HepG2 (cell line): ENCODE measurements around the gene TCOF1. TPM values are rescaled to one million over a fixed set of nuclear protein-coding genes. Genes with fewer than 3 reads are reported as not detected.
A peak's percentile ranks its signal among the peaks of the same experiment; 100 is the strongest.

ENCODE experiments used
- CCAR2 ChIP-seq: fragments of 200-400 bp; formaldehyde crosslinking; optimal IDR thresholded peaks from 2 replicates; pipeline ENCODE3; 2018; ENCODE audit warnings: low read depth, mild to moderate bottlenecking, low read length, moderate library complexity
- HIVEP1 ChIP-seq: sonication (generic); formaldehyde crosslinking; IDR thresholded peaks from 2 replicates; pipeline ENCODE4 v1.4.0; 2020; ENCODE audit warnings: mild to moderate bottlenecking, missing genetic modification reagents
- KLF13 ChIP-seq: sonication (generic); formaldehyde crosslinking; IDR thresholded peaks from 2 replicates; pipeline ENCODE4 v1.4.0; 2020; ENCODE audit warnings: mild to moderate bottlenecking, missing genetic modification reagents
- MAF1 ChIP-seq: sonication (generic); formaldehyde crosslinking; IDR thresholded peaks from 2 replicates; pipeline ENCODE4 v1.5.0; 2020; ENCODE audit warnings: missing genetic modification reagents, borderline replicate concordance
- MTERF4 ChIP-seq: sonication (generic); formaldehyde crosslinking; IDR thresholded peaks from 2 replicates; pipeline ENCODE4 v1.8.0; 2023; ENCODE audit warnings: mild to moderate bottlenecking, missing genetic modification reagents
- NCOA5 ChIP-seq: sonication (generic); formaldehyde crosslinking; IDR thresholded peaks from 2 replicates; pipeline ENCODE4 v1.4.0; 2020; ENCODE audit warnings: missing genetic modification reagents
- PBX3 ChIP-seq: sonication (generic); formaldehyde crosslinking; IDR thresholded peaks from 2 replicates; pipeline ENCODE4 v1.8.1; 2023; ENCODE audit warnings: missing genetic modification reagents, inconsistent platforms, borderline replicate concordance
- POLR2A ChIP-seq, 2 experiments: IDR thresholded peaks; 2 replicates each; pipeline ENCODE4 v1.6.1; 2011; ENCODE audit warnings: low read depth in 2 of 2, low read length in 2 of 2, mild to moderate bottlenecking in 1 of 2, moderate library complexity in 1 of 2; ENCODE audit not compliant: insufficient read depth in 1 of 2
- RAD21 ChIP-seq: fragments of 450-650 bp; formaldehyde crosslinking; IDR thresholded peaks from 2 replicates; pipeline ENCODE4 v1.5.0; 2020; ENCODE audit warnings: mild to moderate bottlenecking
- SETDB1 ChIP-seq: sonication (generic); formaldehyde crosslinking; IDR thresholded peaks from 2 replicates; pipeline ENCODE4 v1.5.1; 2020; ENCODE audit warnings: missing genetic modification reagents, mild to moderate bottlenecking, borderline replicate concordance
- SIX4 ChIP-seq: sonication (generic); formaldehyde crosslinking; IDR thresholded peaks from 2 replicates; pipeline ENCODE4 v1.4.0; 2020; ENCODE audit warnings: missing genetic modification reagents
- THAP7 ChIP-seq: sonication (generic); formaldehyde crosslinking; IDR thresholded peaks from 2 replicates; pipeline ENCODE4 v1.8.1; 2023; ENCODE audit warnings: mild to moderate bottlenecking, missing genetic modification reagents
- ZBTB1 ChIP-seq: sonication (generic); formaldehyde crosslinking; IDR thresholded peaks from 2 replicates; pipeline ENCODE4 v1.4.0; 2020; ENCODE audit warnings: missing genetic modification reagents, borderline replicate concordance
- ZBTB2 ChIP-seq: sonication (generic); formaldehyde crosslinking; IDR thresholded peaks from 2 replicates; pipeline ENCODE4 v1.8.0; 2022; ENCODE audit warnings: low read depth, missing genetic modification reagents
- ZC3H4 ChIP-seq: sonication (generic); formaldehyde crosslinking; IDR thresholded peaks from 2 replicates; pipeline ENCODE4 v1.4.0; 2020; ENCODE audit warnings: missing genetic modification reagents, borderline replicate concordance
- ZFP37 ChIP-seq: sonication (generic); formaldehyde crosslinking; IDR thresholded peaks from 2 replicates; pipeline ENCODE4 v1.4.0; 2020; ENCODE audit warnings: missing genetic modification reagents, borderline replicate concordance
- ZNF160 ChIP-seq: sonication (generic); formaldehyde crosslinking; IDR thresholded peaks from 2 replicates; pipeline ENCODE4 v1.8.0; 2022; ENCODE audit warnings: mild to moderate bottlenecking, inconsistent platforms, missing genetic modification reagents
- ZNF280B ChIP-seq: sonication (generic); formaldehyde crosslinking; IDR thresholded peaks from 2 replicates; pipeline ENCODE4 v1.5.0; 2020; ENCODE audit warnings: missing genetic modification reagents, mild to moderate bottlenecking, borderline replicate concordance
- ZNF556 ChIP-seq: sonication (generic); formaldehyde crosslinking; IDR thresholded peaks from 2 replicates; pipeline ENCODE4 v1.4.0; 2020; ENCODE audit warnings: mild to moderate bottlenecking, missing genetic modification reagents, borderline replicate concordance
- ZNF704 ChIP-seq: sonication (generic); formaldehyde crosslinking; IDR thresholded peaks from 2 replicates; pipeline ENCODE4 v1.8.1; 2023; ENCODE audit warnings: mild to moderate bottlenecking, inconsistent platforms, moderate library complexity, missing genetic modification reagents, borderline replicate concordance
- ZSCAN25 ChIP-seq: sonication (generic); formaldehyde crosslinking; IDR thresholded peaks from 2 replicates; pipeline ENCODE4 v1.8.0; 2022; ENCODE audit warnings: mild to moderate bottlenecking, missing genetic modification reagents
- ZZZ3 ChIP-seq: sonication (generic); formaldehyde crosslinking; IDR thresholded peaks from 2 replicates; pipeline ENCODE4 v1.4.0; 2020; ENCODE audit warnings: missing genetic modification reagents, mild to moderate bottlenecking, borderline replicate concordance
- polyA plus RNA-seq, 8 experiments: library from polyadenylated mRNA; depleted of rRNA in 3 of 8; stranded (reverse) in 7 of 8; unstranded in 1 of 8; fragments of >200 nt; fragmentation: Illumina TruSeq in 4 of 8; extraction: Trizol in 4 of 8; gene quantifications; 2 replicates each; pipeline versions ENCODE4 v1.2.1 to v1.2.3, GENCODE V29; 2011 to 2016; ENCODE audit warnings: low read depth in 4 of 8, missing spikeins in 1 of 8, mixed read lengths in 1 of 8; ENCODE audit not compliant: insufficient read depth in 1 of 8
- total RNA-seq, 5 experiments: library from RNA; depleted of rRNA; stranded (reverse); fragments of >200 nt; fragmentation: Illumina TruSeq; extraction: Trizol; gene quantifications; 2 replicates each; pipeline ENCODE4 v1.2.3, GENCODE V29; 2016; ENCODE audit warnings: low read depth in 1 of 5

Gene TCOF1
- total and polyA plus RNA-seq, 2 of the 13 experiments (the other 11 are each of a cell fraction or from before 2014, with no cell fraction given), result 10.1 to 41.6 TPM

- no peak for TF ChIP-seq ZFP37
- no peak for TF ChIP-seq KLF13 (CRISPR knock-in tag)
- TF ChIP-seq POLR2A (IDR thresholded peaks at IDR 0.05; ENCODE audit: insufficient read depth in 1 of 2, low read depth in 2 of 2, low read length in 2 of 2), result peak; percentile 88 to 91
- TF ChIP-seq ZNF704 (CRISPR knock-in tag), result no peak
- no peak for TF ChIP-seq RAD21 (CRISPR knock-in tag)
- peak; percentile 43; the same call in 1 of the 2 replicates for TF ChIP-seq ZNF556 (CRISPR knock-in tag)
- TF ChIP-seq THAP7 (CRISPR knock-in tag), result no peak
- TF ChIP-seq ZBTB2 (CRISPR knock-in tag), result no peak
- 0 out of 2 replicates have a peak, but pooled peaks have one; percentile 59 for TF ChIP-seq ZNF160 (CRISPR knock-in tag)
- TF ChIP-seq CCAR2, result no peak
- no peak for TF ChIP-seq ZNF280B
- TF ChIP-seq PBX3 (CRISPR knock-in tag), result no peak
- TF ChIP-seq ZSCAN25 (CRISPR knock-in tag), result no peak
- no peak for TF ChIP-seq SETDB1
- no peak for TF ChIP-seq MTERF4 (CRISPR knock-in tag)
- TF ChIP-seq MAF1 (CRISPR knock-in tag), result no peak
- TF ChIP-seq SIX4 (CRISPR knock-in tag), result no peak
- TF ChIP-seq NCOA5 (CRISPR knock-in tag), result no peak
- no peak for TF ChIP-seq ZZZ3 (CRISPR knock-in tag)
- no peak for TF ChIP-seq ZBTB1 (CRISPR knock-in tag)
- no peak for TF ChIP-seq ZC3H4 (CRISPR knock-in tag)
- TF ChIP-seq HIVEP1, result no peak; the same call in 1 of the 2 replicates
Measured at GRCh38 chr5:150412319-150413175, 55.0 kb downstream of the TCOF1 start, which contains the start of gene CD74 (continued).
